ENCODE data around the gene KRTAP12-4.
"Not testable (repeated sequence)": the region's sequence is repeated elsewhere in the genome, so short reads cannot be mapped to it uniquely, and the experiment has no call there.

KRTAP12-4 gene

DNA sequence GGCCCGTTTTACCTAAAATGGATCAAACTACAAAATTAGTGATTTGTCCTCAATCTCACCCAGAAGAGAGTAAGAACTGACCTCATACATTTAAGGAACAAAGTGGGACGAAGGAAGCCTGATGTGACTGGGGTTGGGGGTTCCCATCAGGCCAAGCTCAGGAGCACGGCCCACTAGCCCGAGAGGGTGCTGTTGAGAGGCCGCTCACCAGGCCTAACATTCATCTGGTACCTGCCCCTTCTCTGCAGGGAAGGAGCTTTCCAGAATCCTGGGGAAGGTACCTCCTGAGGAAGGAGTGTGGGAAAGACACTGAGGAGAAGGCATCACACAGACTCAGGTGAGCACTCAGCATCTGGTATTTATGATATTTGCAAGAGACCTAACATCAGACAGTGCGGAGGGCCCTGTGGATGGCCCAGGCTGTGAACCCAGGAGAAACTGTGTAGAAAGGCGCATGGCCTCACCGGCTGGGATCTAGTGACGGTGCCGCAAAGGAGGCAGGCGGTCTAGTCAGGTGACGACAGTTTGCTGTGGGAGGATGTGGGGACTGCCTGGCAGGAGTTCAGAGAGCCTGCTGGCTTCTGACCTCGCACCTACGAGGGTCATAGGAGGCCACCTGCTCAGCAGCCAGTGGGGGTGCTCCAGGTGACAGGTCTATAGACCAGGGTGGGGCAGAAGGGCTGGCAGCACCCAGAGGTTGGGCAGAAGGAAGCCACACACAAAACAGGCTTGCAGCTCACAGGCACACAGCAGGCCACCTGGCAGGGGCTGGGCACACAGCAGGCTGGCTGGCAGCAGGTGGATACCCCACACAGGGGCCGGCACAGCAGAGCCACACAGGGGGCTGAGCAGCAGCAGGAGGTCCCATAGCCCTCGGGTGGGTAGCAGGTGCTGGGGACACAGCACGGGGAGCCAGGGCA lies 543 bp downstream of the KRTAP12-4 start:
- no peak for DNase-seq (ENCODE audit: low spot score)

DNA sequence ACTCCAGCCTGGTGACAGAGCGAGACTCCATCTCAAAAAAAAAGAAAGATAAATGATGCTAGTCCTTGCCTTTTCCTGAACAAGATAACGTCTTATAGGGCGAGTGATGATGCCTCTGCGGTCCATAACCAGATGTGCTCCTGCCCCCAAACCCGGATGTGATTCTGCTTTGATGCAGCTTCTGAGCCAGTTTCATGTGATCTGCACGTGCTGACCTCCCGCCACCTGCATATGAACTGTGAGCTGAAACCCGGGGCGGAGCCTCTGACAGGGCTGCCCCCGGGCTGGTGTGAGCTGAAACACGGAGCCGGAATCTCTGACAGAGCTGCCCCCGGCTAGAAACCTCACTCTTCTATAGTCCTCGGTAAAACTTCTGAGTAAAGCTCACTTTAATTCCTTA lies 1.3 kb downstream of the KRTAP12-4 start:
- DNase-seq (ENCODE audit: low spot score), result no peak

DNA sequence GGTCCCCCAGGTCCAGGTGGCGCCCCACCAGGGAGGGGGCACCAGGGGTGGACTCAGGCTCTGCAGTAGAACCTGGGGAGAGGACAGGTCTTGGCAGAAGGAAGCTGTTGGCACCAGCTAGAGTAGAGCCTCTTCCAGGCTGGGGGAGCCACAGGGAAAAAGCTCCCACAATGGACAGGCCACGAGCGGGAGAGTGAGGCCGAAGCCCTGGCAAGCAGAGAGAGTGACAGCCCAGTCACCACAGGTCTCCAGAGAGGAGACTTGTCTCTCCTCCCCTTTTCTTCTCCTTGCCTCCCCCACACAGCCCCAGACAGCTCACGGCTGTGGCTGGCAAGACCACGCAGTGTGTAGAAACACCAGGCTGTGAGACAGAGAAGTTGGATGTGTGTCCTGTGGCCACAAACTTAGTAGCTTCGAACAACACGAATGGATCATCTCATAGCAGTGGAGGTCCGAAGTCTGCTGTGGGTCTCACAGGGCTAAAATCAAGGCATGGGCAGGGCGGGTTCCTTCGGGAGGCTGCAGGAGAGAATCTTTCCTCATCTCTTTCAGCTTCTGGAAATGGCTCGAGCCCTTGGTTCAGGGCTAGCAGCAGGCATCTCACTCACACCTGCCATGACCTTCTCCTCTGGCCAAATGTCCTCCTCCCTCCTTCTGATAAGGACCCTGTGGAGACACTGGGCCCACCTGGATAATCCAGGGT lies 3.3 kb downstream of the KRTAP12-4 start:
- DNase-seq (ENCODE audit: low spot score), result no peak

DNA sequence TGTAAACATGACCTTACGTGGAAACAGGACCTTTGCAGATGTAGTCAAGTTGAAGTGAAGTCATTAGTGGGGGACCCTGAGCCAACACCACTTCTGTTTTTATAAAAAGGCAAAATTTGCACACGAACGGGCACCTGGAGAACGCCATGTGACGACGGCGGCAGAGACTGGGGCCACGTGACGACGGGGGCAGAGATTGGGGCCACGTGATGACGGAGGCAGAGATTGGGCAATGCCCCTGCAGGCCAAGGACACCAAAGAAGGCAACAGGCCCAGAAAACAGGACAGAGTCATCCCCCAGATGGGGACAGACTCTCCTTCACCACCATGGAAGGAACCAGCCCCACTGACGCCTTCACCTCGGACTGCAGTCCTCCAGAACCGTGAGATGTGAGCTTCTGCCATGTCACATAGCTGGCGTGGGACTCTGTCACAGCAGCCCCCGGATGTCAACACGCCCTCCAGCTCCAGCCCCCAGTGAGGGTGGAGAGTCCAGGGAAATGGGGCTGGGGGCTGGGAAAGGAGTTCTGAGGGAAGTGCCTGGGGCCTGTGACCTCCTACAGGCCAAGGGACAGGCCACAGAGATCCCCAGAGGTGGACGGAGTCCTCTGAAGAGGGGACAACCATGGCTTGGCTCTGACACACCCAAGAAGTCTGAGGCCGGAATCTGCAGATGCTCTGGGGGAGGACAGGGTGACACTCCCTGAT lies 4.0 kb downstream of the KRTAP12-4 start:
- DNase-seq (ENCODE audit: low spot score), result no peak

DNA sequence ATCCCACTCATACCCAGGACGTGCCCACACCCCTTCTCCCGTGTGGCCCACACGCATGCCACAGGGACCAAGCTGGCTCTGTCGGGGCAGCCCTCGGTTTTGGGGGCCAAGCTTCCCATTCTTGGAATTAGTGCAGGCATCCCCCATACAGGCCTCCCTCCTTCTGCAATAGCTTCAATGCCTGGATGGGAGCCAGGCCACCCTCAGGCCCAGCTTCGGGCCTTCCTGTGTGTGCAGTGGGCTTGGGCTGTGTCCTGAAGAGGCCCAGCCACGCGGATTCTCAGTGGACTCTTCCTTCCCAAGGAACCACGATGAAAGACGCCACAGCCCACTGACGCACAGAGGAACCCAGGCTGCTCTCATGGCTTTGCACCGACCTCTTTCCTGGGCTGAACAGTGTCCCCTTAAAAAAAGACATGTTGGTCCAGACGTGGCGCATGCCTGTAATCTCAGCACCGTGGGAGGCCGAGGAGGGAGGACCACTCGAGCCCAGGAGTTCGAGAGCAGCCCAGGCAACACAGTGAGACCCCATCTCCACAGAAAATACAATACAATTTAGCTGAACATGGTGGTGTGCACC lies 4.8 kb downstream of the KRTAP12-4 start:
- no peak for DNase-seq (ENCODE audit: low spot score)

DNA sequence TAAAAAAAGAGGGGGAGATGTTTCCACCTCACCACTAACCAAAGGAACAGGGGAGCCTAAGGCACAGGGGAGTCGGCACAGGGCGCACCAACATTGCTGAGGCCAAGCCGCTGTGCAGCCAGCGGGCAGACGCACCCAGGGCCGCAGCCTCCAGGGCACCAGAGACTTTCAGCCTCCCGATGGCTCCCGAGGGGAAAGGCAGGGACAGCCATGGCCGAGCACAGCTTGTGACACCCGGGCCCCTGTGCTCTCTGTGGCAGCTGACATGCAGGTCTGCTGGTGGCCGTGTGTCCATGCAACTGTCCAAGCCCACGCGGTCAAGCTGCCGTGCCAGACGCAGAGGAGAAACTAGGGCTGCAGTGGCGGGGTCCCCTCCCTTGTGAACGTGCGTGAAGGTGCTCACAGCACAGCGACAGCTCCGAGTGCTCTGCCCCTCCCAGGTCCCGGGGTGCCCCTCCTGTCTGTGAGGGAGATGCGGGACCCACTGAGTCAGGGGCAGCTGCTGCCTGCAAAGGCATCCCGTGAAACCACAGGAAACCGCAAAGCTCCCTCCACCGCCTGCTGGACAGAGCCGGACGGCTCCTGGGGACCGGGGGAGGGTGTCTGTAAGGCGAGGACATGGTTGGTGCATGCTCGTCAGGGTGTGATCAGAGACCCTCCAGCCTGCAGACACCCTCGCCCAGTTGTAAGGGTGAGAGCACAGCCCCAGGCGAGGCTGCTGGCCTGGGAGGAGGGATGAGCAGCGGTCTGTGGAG lies 5.7 kb downstream of the KRTAP12-4 start:
- no peak for DNase-seq (ENCODE audit: low spot score)

DNA sequence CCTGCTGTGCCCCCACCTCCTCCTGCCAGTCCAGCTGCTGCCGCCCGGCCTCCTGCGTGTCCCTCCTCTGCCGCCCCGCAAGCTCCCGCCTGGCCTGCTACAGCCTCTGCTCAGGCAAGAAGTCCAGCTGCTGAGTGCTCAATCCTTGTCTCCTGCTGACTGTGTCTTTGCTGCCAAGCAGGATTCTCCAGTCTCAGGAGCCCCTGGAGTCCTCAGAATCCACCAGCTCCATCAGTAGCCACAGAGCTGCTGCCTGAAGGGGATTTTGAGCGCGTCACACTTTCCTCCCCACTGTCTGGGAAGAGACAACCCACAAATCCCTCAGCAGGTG lies 7.3 kb downstream of the KRTAP12-4 start:
- DNase-seq (ENCODE audit: low spot score), result no peak

DNA sequence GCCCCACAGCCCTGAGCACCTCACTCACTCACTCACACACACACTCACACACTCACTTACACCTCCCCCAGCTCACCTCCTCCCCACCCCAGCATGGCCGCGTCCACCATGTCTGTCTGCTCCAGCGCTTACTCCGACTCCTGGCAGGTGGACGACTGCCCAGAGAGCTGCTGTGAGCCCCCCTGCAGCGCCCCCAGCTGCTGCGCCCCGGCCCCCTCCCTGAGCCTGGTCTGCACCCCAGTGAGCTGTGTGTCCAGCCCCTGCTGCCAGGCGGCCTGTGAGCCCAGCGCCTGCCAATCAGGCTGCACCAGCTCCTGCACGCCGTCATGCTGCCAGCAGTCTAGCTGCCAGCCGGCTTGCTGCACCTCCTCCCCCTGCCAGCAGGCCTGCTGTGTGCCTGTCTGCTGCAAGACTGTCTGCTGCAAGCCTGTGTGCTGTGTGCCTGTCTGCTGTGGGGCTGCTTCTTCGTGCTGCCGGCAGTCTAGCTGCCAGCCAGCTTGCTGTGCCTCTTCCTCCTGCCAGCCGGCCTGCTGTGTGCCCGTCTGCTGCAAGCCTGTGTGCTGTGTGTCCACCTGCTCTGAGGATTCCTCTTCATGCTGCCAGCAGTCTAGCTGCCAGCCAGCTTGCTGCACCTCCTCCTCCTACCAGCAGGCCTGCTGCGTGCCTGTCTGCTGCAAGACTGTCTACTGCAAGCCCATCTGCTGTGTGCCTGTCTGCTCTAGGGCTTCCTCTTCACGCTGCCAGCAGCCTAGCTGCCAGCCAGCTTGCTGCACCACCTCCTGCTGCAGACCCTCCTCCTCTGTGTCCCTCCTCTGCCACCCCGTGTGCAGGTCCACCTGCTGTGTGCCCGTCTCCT lies 7.9 kb downstream of the KRTAP12-4 start, which contains the start of gene KRTAP10-11:
KRTAP10-11 (plus strand) TSS at position 49 of the 856 bp plus-strand sequence; CDS start at position 94, 45 bp downstream.
- not testable (repeated sequence) for DNase-seq (ENCODE audit: low spot score)

DNA sequence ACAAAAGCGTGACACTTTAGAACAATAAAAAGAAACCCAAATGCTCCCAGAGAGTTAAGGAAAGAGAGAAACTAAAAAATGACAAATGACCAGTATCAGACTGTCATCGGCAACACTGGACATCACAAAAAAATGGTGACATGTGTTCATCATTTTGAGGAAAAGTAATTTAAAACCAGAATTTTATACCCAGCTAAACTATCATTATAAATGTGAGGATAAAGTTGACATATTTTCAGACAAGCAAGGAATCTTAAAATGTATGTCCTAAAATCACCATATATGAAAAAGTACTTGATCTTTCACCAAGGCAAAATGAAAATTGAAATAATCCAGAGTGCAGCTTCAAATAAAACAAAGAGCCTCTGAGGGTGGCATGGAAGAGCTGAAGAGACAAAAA lies 9.6 kb downstream of the KRTAP12-4 start:
- no peak for DNase-seq (ENCODE audit: low spot score)

DNA sequence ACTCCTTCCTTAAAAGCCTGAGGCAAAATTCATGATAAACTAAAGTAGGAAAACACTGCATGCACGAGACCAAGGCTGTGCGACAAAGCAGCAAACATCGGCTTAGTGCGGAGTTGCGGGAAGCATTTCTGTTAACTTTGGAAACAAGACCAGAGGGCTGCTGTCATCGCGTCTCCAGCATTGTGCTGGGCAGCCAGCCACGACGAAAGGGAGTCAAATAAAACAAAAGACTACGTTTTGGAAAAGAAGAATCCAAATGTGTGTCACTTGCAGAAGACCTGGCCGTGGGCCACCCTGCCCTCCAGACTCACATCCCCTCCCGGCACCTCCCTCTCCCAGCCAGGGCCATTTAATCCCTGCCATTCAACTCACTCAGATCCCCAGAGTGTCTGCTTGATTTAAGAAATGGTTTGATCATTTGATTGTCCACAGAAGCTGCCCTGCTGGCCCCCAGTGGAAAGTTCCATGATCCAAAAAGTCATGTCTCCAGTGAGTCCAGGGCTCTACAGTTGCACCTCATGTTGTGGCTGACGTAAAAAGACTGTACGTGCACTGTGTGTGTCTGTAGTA lies 10.6 kb downstream of the KRTAP12-4 start:
- DNase-seq (ENCODE audit: low spot score), result no peak

DNA sequence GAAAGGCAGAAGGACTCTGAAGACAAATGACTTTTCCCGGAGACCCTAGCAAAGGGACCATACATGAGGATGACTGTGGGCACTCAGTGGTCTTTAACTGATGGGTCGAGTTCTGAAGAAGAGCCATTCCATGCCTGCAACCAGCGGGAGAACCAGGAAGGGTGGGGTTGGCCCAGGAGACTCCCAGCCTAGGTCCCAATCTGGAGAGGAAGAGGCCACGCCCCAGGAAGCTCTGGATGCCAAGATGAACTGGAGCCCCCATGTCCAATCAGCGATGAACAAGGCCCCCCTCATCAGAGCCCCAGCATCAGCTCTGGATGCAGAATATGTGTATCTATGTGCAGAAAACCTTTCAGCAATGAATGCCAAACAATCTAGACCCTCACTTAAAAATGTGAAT lies 13.7 kb downstream of the KRTAP12-4 start:
- DNase-seq (ENCODE audit: low spot score), result no peak

DNA sequence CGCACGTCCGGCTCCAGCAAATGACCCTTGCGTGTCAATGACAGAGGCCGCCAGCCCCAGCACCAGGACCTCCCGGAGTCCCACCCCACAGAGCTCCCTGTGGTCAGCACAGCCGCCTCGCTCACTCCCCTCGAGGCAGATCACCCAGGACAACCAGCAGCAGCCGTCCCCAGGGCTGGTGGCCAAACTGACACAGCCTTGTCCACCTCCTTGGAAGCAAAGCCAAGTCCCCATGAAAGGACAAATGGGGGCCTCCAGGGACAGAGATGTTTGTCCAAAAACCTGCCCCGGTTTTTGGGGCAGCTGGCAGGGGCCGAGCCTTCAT lies 15.2 kb downstream of the KRTAP12-4 start:
- DNase-seq (ENCODE audit: low spot score), result no peak

DNA sequence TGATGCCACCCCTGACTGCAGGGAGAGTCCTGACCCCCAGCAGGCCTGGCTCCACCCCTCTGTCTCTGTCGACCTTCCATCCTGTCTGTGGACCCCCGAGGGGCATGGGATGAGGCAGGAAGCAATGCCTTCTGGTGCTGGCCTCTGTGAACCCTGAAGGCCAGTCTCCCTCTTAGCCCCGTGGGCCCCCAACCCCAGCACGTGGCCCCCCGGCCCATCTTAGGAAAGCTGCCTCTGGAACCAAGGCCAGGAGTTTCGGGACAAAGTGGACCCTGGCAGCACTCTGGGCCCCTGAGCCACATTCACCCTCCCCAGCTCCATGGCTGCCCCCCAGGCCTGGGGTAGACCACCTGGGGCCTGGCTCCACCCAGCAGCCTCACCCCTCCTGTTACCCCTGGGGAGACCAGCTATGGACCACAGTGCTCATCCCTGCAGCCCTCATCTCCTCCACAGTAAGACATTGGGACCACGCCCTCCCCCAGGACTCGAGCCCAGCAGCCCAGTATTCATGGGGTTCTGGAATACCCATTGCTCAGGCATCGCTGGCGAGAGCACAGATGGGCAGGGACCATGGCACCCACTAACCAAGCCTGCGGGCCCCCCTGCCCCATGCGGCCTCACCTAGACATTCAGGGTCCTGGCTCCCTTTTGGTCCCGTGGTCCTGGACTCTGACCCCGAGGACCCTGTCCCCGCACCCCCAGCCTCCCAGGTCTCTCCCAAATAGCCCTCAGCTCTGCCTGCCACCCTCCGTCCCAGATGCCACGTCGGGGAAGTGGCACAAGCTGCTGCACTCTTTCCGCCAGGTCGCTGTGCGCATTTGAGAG lies 15.7 kb downstream of the KRTAP12-4 start:
- not testable (repeated sequence) for DNase-seq (ENCODE audit: low spot score)

DNA sequence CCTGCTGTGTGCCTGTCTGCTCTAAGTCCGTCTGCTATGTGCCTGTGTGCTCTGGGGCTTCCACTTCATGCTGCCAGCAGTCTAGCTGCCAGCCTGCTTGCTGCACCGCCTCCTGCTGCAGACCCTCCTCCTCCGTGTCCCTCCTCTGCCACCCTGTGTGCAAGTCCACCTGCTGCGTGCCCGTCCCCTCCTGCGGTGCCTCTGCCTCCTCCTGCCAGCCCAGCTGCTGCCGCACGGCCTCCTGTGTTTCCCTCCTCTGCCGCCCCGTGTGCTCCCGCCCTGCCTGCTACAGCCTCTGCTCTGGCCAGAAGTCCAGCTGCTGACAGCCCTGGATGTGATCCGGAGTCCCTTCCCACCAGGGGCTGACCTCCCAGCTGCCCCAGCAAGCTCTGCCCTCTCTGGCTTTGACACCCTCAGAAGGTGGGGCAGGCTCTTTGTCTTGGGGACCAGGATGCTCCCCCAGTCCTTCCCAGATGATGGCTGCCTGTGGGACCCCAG lies 16.6 kb downstream of the KRTAP12-4 start:
- not testable (repeated sequence) for DNase-seq (ENCODE audit: low spot score)

DNA sequence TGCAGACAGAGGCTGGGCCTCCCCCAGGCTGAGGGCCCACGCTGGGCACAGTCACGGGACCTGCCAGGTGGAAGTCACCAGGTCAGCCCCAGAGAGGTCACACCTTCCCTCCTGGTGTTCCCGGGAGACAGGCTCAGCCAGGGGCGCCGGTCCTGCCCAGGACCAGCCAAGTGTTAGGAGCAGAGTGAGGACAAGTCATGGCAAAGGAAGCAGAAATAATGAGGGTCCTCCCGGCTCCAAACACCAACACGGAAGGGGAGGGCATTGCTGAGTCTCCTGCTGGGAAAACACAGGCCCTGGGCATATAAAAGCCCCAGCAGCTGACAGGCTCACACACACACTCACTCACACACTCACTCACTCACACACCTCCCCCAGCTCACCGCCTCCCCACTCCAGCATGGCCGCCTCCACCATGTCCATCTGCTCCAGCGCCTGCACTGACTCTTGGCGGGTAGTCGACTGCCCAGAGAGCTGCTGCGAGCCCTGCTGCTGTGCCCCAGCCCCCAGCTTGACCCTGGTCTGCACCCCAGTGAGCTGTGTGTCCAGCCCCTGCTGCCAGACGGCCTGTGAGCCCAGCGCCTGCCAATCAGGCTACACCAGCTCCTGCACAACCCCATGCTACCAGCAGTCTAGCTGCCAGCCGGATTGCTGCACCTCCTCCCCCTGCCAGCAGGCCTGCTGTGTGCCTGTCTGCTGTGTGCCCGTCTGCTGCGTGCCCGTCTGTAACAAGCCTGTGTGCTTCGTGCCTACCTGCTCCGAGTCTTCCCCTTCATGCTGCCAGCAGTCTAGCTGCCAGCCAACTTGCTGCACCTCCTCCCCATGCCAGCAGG lies 17.2 kb downstream of the KRTAP12-4 start, which contains the start of gene KRTAP10-10:
KRTAP10-10 (plus strand) TSS at position 339 of the 833 bp plus-strand sequence; CDS start at position 401, 62 bp downstream.
- DNase-seq (ENCODE audit: low spot score), result no peak

DNA sequence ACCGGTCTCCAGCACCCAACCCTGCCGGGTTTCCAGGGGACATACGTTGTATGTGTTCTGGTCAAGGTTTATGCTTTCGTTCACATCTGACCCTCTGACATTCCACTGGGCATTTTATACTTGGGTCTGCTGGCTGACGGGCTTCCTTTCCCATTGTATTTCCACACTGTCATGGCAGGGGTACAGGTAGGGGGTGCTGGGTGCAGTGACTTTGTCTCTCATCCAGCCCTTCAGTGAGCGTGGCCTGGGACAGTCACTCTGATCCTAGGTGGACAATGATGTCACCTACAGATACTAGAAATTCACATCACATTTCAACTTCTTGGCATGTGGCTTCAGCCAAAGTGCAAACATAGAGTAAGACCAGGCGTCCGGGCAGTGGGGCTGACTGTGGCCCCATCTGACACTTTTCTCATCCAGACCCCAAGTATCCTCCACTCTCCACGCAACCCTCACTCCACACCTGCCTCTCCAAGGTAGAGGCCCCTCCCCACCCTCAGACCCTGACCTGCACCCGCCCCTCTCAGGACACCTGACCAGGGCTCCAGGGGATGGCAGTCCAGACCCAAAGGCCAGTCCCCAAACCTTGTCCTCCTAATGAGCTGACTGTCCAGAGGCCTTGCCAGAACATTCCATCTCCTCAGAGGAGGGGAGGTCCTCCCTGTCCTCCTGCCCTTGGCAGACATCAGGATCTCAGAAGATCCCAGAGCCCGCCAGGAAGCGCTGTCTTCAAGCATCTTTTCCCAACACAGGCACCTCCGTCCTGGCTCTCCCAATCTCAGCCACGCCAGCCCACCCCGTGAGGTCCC lies 18.0 kb downstream of the KRTAP12-4 start:
- DNase-seq (ENCODE audit: low spot score), result no peak

DNA sequence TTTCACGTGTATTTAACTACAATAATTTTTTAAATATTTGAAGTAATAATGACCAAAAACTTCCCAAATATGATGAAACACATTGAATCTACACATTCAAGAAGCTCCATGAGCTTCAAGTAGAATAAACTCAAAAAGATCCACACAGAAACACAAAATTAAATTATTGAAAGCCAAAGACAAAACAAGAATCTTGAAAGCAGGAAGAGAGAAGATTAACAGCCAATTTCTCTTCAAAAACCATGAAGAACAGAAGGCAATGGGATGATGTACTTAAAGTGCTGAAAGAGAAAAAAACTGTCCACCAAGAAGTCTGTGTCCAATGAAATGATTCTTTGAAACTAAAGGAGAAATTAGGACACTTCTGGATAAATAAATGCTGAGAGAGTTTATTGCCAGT lies 22.4 kb downstream of the KRTAP12-4 start:
- DNase-seq (ENCODE audit: low spot score), result no peak

Data from GM03348 (cell line).